Endothelial cell (in vitro differentiated cells): ENCODE results near the gene RNF145. TPM values are rescaled to one million over a fixed set of nuclear protein-coding genes. Genes with fewer than 3 reads are reported as not detected.

Experiments
- DNase-seq: peaks from one replicate; pipeline ENCODE4 v3.0.0; 2021; ENCODE audit warnings: low spot score
- H3K27ac Mint-ChIP-seq: one replicate; pipeline ENCODE4 v1.8.0; 2021; ENCODE audit warnings: mixed read lengths, inconsistent platforms; ENCODE audit not compliant: unreplicated experiment
- H3K27me3 Mint-ChIP-seq: one replicate; pipeline ENCODE4 v1.8.0; 2021; ENCODE audit warnings: mild to moderate bottlenecking, moderate library complexity, mixed read lengths, inconsistent platforms; ENCODE audit not compliant: unreplicated experiment
- H3K36me3 Mint-ChIP-seq: one replicate; pipeline ENCODE4 v1.8.0; 2021; ENCODE audit warnings: mild to moderate bottlenecking, low read depth, mixed read lengths, inconsistent platforms; ENCODE audit not compliant: unreplicated experiment
- H3K4me1 Mint-ChIP-seq: one replicate; pipeline ENCODE4 v1.8.0; 2021; ENCODE audit warnings: mild to moderate bottlenecking, mixed read lengths, inconsistent platforms; ENCODE audit not compliant: unreplicated experiment
- H3K4me3 Mint-ChIP-seq: one replicate; pipeline ENCODE4 v1.8.0; 2021; ENCODE audit warnings: mild to moderate bottlenecking, mixed read lengths, inconsistent platforms; ENCODE audit not compliant: unreplicated experiment
- H3K9me3 Mint-ChIP-seq: one replicate; pipeline ENCODE4 v1.8.0; 2021; ENCODE audit warnings: mixed read lengths, inconsistent platforms; ENCODE audit not compliant: unreplicated experiment
- CTCF ChIP-seq: fragments of 200-600 bp; sonication (generic); IDR thresholded peaks from one replicate; pipeline ENCODE4 v1.5.0; 2021; ENCODE audit warnings: antibody characterized with exemption; ENCODE audit not compliant: unreplicated experiment
- total RNA-seq: library from RNA; stranded (reverse); fragmentation: NEBNext Ultra II Directional; extraction: Animal tissue kit (Norgen Biotek cat#: 25700); gene quantifications from one replicate; pipeline ENCODE4 v1.2.1, GENCODE V29; 2021; ENCODE audit not compliant: unreplicated experiment

Gene RNF145
- total RNA-seq, 1 donor from 2014 or later = 102 TPM

- TF ChIP-seq CTCF = no peak
- Mint-ChIP-seq H3K4me3 (no peak overlapping the region), H3K27ac (no peak overlapping the region), H3K36me3 (peaks cover 7% of the 10 kb centered on the region), H3K4me1 (peaks cover 21% of the 10 kb centered on the region), H3K27me3 (no peaks in the 10 kb centered on the region), H3K9me3 (no peaks in the 10 kb centered on the region)
- no peak for DNase-seq
Observed at GRCh38 chr5:159186319-159186718, 23.0 kb downstream of the RNF145 start.

GRCh38 chr5:159185773-159186172 lies 23.6 kb downstream of the RNF145 start:
- H3K27me3 Mint-ChIP-seq = no peaks in the 10 kb centered on the region
- TF ChIP-seq CTCF = no peak
- H3K4me1 Mint-ChIP-seq = peaks cover 21% of the 10 kb centered on the region
- no peak overlapping the region for H3K27ac Mint-ChIP-seq
- no peaks in the 10 kb centered on the region for H3K9me3 Mint-ChIP-seq
- H3K4me3 Mint-ChIP-seq = no peak overlapping the region
- peaks cover 7% of the 10 kb centered on the region for H3K36me3 Mint-ChIP-seq
- no peak for DNase-seq

GRCh38 chr5:159184858-159185381 lies 24.4 kb downstream of the RNF145 start:
- Mint-ChIP-seq H3K36me3 (peaks cover 7% of the 10 kb centered on the region), H3K4me1 (peaks cover 27% of the 10 kb centered on the region), H3K27me3 (no peaks in the 10 kb centered on the region), H3K27ac (peak overlapping the region; percentile 22), H3K9me3 (no peaks in the 10 kb centered on the region), H3K4me3 (no peak overlapping the region)
- no peak for TF ChIP-seq CTCF
- no peak for DNase-seq

GRCh38 chr5:159184236-159184635 lies 25.1 kb downstream of the RNF145 start:
- TF ChIP-seq CTCF = no peak
- no peak overlapping the region for H3K27ac Mint-ChIP-seq
- H3K4me3 Mint-ChIP-seq = no peak overlapping the region
- H3K27me3 Mint-ChIP-seq = no peaks in the 10 kb centered on the region
- DNase-seq = no peak
- peaks cover 30% of the 10 kb centered on the region for H3K4me1 Mint-ChIP-seq
- H3K9me3 Mint-ChIP-seq = no peaks in the 10 kb centered on the region
- H3K36me3 Mint-ChIP-seq = peaks cover 4% of the 10 kb centered on the region

- peak overlapping the region; percentile 72 for H3K27ac Mint-ChIP-seq
- H3K9me3 Mint-ChIP-seq = no peaks in the 10 kb centered on the region
- no peak for TF ChIP-seq CTCF
- no peak overlapping the region for H3K4me3 Mint-ChIP-seq
- DNase-seq = no peak
- peaks cover 33% of the 10 kb centered on the region for H3K4me1 Mint-ChIP-seq
- H3K36me3 Mint-ChIP-seq = peaks cover 4% of the 10 kb centered on the region
- H3K27me3 Mint-ChIP-seq = no peaks in the 10 kb centered on the region
Observed at GRCh38 chr5:159183247-159183646, 26.1 kb downstream of the RNF145 start.
